ENCODE results near the gene NNAT. TPM values are rescaled to one million over a fixed set of nuclear protein-coding genes. Genes with fewer than 3 reads are reported as not detected.
"Not testable (repeated sequence)": the region's sequence is repeated elsewhere in the genome, so short reads cannot be mapped to it uniquely, and the experiment has no call there.

The NNAT gene
- total RNA-seq, 1 experiment from 2014 or later, result not detected

DNA sequence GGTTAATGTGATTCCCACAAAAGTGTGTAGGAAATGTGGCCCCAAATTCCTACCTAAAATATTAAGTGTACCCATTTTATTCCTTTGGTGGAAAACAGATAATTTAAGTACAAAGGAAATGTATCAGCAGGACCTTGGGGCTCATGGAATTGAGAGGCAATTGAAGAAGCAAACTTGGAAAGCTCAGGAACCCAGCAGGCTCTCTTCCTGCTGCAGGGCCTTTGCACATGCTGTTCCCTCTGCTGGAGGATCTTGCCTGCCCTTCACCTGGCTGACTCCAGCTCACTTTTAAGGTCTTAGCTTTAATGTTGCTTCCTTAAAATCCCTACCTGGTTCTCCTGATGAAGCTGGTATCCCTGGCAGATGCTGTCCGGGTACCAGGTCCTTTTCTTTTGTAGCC, 16.5 kb downstream of the NNAT start:
- Histone ChIP-seq H3K27me3 (ENCODE audit: low read length) (no peaks in the 10 kb centered on the region), H2AFZ (ENCODE audit: low read length) (no peak overlapping the region), H3K4me3 (ENCODE audit: low read length) (no peak overlapping the region), H3K4me2 (ENCODE audit: low read depth, low read length, poor library complexity, severe bottlenecking) (no peak overlapping the region), H3K9ac (ENCODE audit: low read length) (no peak overlapping the region), H3K27ac (ENCODE audit: low read length) (no peak overlapping the region), H3K36me3 (ENCODE audit: insufficient read depth, low read length) (no peaks in the 10 kb centered on the region), H3K9me3 (ENCODE audit: low read length) (no peaks in the 10 kb centered on the region), H3K79me2 (ENCODE audit: low read length) (no peaks in the 10 kb centered on the region), H4K20me1 (ENCODE audit: insufficient read depth, low read depth, low read length) (no peaks in the 10 kb centered on the region), H3K9me2 (replicated peaks; ENCODE audit: insufficient read depth, low read length) (no peaks in the 10 kb centered on the region), H3K4me1 (ENCODE audit: low read length) (peaks cover 6% of the 10 kb centered on the region)
- DNase-seq, result no peak

DNA sequence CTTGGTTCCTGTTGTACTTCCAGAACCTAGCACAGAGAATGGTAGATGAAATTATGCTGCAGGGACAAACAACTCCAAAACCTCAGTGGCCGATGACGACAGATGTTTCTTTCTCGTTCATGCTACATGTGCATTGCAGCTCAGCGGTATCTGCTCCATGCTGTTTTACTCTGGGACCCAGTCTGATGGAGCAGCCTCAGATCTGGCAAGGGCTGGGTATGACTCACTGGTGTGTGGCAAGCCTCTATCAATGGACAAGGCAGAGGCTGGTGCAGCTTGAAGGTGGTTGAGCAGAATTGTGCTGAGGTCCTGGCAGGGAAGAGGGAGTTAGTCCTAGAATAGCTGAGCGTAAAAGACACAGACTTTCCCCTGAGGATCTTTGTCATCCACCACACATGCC, 17.0 kb downstream of the NNAT start:
- Histone ChIP-seq H3K4me2 (ENCODE audit: low read depth, low read length, poor library complexity, severe bottlenecking) (no peak overlapping the region), H3K27me3 (ENCODE audit: low read length) (no peaks in the 10 kb centered on the region), H3K9me2 (replicated peaks; ENCODE audit: insufficient read depth, low read length) (no peaks in the 10 kb centered on the region), H3K27ac (ENCODE audit: low read length) (no peak overlapping the region), H3K36me3 (ENCODE audit: insufficient read depth, low read length) (no peaks in the 10 kb centered on the region), H3K4me1 (ENCODE audit: low read length) (peaks cover 6% of the 10 kb centered on the region), H3K79me2 (ENCODE audit: low read length) (no peaks in the 10 kb centered on the region), H3K9me3 (ENCODE audit: low read length) (no peaks in the 10 kb centered on the region), H3K9ac (ENCODE audit: low read length) (no peak overlapping the region), H2AFZ (ENCODE audit: low read length) (no peak overlapping the region), H3K4me3 (ENCODE audit: low read length) (no peak overlapping the region), H4K20me1 (ENCODE audit: insufficient read depth, low read depth, low read length) (no peaks in the 10 kb centered on the region)
- DNase-seq, result no peak

DNA sequence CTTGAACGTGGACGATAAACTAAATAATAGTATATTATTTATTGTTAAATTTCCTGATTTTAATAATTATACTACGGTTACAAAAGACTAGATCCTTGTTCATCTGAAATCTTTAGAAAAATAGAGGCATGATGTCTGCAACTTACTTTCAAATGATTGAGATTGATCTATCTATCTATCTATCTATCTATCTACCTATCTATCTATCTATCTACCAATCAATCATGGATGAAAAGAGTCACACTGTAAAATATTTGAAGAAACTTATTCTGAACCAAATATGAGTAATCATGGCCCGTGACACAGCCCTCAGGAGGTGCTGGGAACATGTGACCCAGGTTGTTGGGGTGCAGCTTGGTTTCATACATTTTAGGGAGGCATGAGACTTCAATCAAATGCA, 18.4 kb downstream of the NNAT start:
- peaks cover 6% of the 10 kb centered on the region for H3K4me1 ChIP-seq (ENCODE audit: low read length)
- no peaks in the 10 kb centered on the region for H3K36me3 ChIP-seq (ENCODE audit: insufficient read depth, low read length)
- no peak overlapping the region for H3K27ac ChIP-seq (ENCODE audit: low read length)
- H3K4me2 ChIP-seq (ENCODE audit: low read depth, low read length, poor library complexity, severe bottlenecking), result no peak overlapping the region
- DNase-seq, result no peak
- no peak overlapping the region for H3K4me3 ChIP-seq (ENCODE audit: low read length)
- H3K27me3 ChIP-seq (ENCODE audit: low read length), result no peaks in the 10 kb centered on the region
- H3K79me2 ChIP-seq (ENCODE audit: low read length), result no peaks in the 10 kb centered on the region
- H4K20me1 ChIP-seq (ENCODE audit: insufficient read depth, low read depth, low read length), result no peaks in the 10 kb centered on the region
- no peaks in the 10 kb centered on the region for H3K9me3 ChIP-seq (ENCODE audit: low read length)
- no peak overlapping the region for H3K9ac ChIP-seq (ENCODE audit: low read length)
- no peaks in the 10 kb centered on the region for H3K9me2 ChIP-seq (replicated peaks; ENCODE audit: insufficient read depth, low read length)
- no peak overlapping the region for H2AFZ ChIP-seq (ENCODE audit: low read length)

DNA sequence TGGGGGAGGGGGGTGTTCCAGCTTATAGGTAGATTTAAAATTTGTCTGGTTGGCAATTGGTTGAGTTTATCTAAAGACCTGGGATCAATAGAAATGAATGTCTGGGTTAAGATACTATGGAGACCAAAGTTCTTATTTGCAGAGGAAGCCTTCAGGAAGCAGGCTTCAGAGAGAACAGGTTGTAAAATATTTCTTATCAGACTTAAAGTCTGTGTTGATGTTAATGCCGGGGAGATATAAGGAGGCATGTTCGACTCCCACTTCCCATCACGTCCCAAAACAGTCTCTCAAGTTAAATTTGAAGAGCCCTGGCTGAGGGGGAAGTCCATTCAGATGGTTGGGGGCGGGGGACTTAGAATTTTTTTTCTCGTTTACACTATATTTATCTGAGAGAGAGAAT, 19.0 kb downstream of the NNAT start:
- Histone ChIP-seq H3K4me2 (ENCODE audit: low read depth, low read length, poor library complexity, severe bottlenecking) (no peak overlapping the region), H3K79me2 (ENCODE audit: low read length) (no peaks in the 10 kb centered on the region), H4K20me1 (ENCODE audit: insufficient read depth, low read depth, low read length) (no peaks in the 10 kb centered on the region), H3K27me3 (ENCODE audit: low read length) (no peaks in the 10 kb centered on the region), H3K9ac (ENCODE audit: low read length) (no peak overlapping the region), H3K4me3 (ENCODE audit: low read length) (no peak overlapping the region), H3K36me3 (ENCODE audit: insufficient read depth, low read length) (no peaks in the 10 kb centered on the region), H3K9me3 (ENCODE audit: low read length) (no peaks in the 10 kb centered on the region), H3K4me1 (ENCODE audit: low read length) (0 out of 2 replicates have a peak, but pooled peaks cover 3% of the 10 kb centered on the region), H2AFZ (ENCODE audit: low read length) (no peak overlapping the region; the same call in 1 of the 2 replicates), H3K9me2 (replicated peaks; ENCODE audit: insufficient read depth, low read length) (no peaks in the 10 kb centered on the region), H3K27ac (ENCODE audit: low read length) (no peak overlapping the region)
- no peak for DNase-seq

DNA sequence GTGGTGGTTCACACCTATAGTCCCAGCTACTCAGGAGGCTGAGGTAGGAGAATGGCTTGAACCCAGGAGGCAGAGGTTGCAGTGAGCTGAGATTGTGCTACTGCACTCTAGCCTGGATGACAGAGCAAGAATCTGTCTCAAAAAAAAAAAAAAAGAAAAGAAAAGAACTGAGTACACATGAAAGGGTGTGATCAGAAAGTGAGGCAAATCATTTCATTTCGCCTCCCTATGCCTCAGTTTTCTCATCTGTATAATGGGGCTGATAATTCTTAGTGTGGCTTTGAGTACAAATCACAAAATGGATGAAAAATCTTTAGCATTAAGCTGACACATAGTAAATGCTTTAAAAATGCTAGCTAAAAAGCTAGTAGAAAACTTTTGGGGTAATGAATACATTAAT, 19.8 kb downstream of the NNAT start:
- H3K9me3 ChIP-seq (ENCODE audit: low read length); H3K36me3 ChIP-seq (ENCODE audit: insufficient read depth, low read length); H3K4me1 ChIP-seq (ENCODE audit: low read length); H3K9ac ChIP-seq (ENCODE audit: low read length); H3K4me2 ChIP-seq (ENCODE audit: low read depth, low read length, poor library complexity, severe bottlenecking); H3K9me2 ChIP-seq (replicated peaks; ENCODE audit: insufficient read depth, low read length); H2AFZ ChIP-seq (ENCODE audit: low read length); H3K27me3 ChIP-seq (ENCODE audit: low read length); H3K27ac ChIP-seq (ENCODE audit: low read length); H3K4me3 ChIP-seq (ENCODE audit: low read length); H3K79me2 ChIP-seq (ENCODE audit: low read length); DNase-seq; H4K20me1 ChIP-seq (ENCODE audit: insufficient read depth, low read depth, low read length): not testable (repeated sequence)

DNA sequence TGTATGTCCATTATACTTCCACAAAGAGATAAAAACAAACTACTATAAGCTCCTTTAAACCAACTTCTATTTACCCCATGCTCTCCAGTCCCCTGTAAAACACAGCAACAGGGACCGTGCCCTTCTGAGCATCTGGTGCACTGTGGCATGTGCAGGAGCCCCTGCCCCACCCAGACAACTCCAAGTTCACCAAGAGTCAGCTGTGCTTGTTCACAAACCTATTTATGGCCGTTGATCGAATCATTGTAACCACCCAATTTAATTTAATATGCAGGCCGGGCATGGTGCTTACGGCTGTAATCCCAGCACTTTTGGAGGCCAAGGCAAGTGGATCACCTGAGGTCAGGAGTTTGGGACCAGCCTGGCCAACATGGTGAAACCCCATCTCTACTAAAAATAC, 20.3 kb downstream of the NNAT start:
- Histone ChIP-seq H3K79me2 (ENCODE audit: low read length) (no peaks in the 10 kb centered on the region), H3K36me3 (ENCODE audit: insufficient read depth, low read length) (no peaks in the 10 kb centered on the region), H4K20me1 (ENCODE audit: insufficient read depth, low read depth, low read length) (no peaks in the 10 kb centered on the region), H3K27ac (ENCODE audit: low read length) (no peak overlapping the region), H3K9me2 (replicated peaks; ENCODE audit: insufficient read depth, low read length) (no peaks in the 10 kb centered on the region), H3K4me3 (ENCODE audit: low read length) (no peak overlapping the region), H3K9me3 (ENCODE audit: low read length) (no peaks in the 10 kb centered on the region), H3K4me1 (ENCODE audit: low read length) (0 out of 2 replicates have a peak, but pooled peaks cover 3% of the 10 kb centered on the region), H3K27me3 (ENCODE audit: low read length) (no peaks in the 10 kb centered on the region), H3K9ac (ENCODE audit: low read length) (no peak overlapping the region), H3K4me2 (ENCODE audit: low read depth, low read length, poor library complexity, severe bottlenecking) (no peak overlapping the region), H2AFZ (ENCODE audit: low read length) (no peak overlapping the region)
- DNase-seq, result no peak

DNA sequence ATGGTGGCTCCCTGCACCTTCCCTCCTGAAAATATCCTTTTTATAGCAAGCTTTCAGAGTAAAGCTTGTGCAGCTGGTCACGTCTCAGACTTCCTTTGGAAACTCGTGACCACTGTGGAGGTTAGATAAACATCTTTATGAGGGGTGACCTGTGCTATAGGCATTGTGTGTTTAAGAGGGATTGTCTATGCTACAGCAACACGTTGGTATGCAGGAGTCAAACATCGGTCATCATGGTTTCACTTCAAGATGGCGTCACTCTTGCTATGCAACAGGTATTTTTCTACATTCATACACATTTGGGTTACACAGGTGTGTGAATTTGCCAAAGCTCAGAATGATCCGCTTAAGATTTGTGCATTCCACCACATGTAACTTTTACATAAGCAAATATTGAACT, 21.2 kb downstream of the NNAT start:
- Histone ChIP-seq H2AFZ (ENCODE audit: low read length) (peak overlapping the region; percentile 11; the same call in 1 of the 2 replicates), H3K27ac (ENCODE audit: low read length) (no peak overlapping the region), H4K20me1 (ENCODE audit: insufficient read depth, low read depth, low read length) (no peaks in the 10 kb centered on the region), H3K9me3 (ENCODE audit: low read length) (no peaks in the 10 kb centered on the region), H3K4me3 (ENCODE audit: low read length) (no peak overlapping the region), H3K9me2 (replicated peaks; ENCODE audit: insufficient read depth, low read length) (no peaks in the 10 kb centered on the region), H3K9ac (ENCODE audit: low read length) (no peak overlapping the region), H3K79me2 (ENCODE audit: low read length) (no peaks in the 10 kb centered on the region), H3K4me1 (ENCODE audit: low read length) (0 out of 2 replicates have a peak, but pooled peaks cover 3% of the 10 kb centered on the region), H3K27me3 (ENCODE audit: low read length) (no peaks in the 10 kb centered on the region), H3K4me2 (ENCODE audit: low read depth, low read length, poor library complexity, severe bottlenecking) (no peak overlapping the region), H3K36me3 (ENCODE audit: insufficient read depth, low read length) (no peaks in the 10 kb centered on the region)
- DNase-seq, result no peak

DNA sequence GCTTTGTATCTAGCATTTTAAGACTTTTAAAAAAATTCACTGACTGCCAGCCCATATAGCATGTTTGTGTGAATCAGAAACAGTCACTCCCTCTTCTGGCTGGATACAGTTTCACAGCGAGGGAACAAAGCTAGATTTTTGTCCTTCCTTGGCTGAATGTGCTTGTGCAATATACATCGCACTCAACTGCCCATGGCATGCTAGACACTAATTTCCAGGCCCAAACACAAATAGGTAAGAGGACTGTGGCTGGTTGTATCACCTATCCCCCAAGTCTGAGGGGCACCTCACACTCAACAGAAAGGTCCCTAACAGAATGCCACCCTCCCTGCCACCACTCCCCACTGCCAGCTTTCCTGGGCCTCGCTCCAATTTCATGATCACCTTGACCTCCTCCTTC, 22.8 kb downstream of the NNAT start:
- Histone ChIP-seq H3K9ac (ENCODE audit: low read length) (no peak overlapping the region), H4K20me1 (ENCODE audit: insufficient read depth, low read depth, low read length) (no peaks in the 10 kb centered on the region), H3K9me2 (replicated peaks; ENCODE audit: insufficient read depth, low read length) (no peaks in the 10 kb centered on the region), H2AFZ (ENCODE audit: low read length) (no peak overlapping the region), H3K79me2 (ENCODE audit: low read length) (no peaks in the 10 kb centered on the region), H3K4me3 (ENCODE audit: low read length) (no peak overlapping the region), H3K27ac (ENCODE audit: low read length) (no peak overlapping the region), H3K4me1 (ENCODE audit: low read length) (0 out of 2 replicates have a peak, but pooled peaks cover 3% of the 10 kb centered on the region), H3K27me3 (ENCODE audit: low read length) (no peaks in the 10 kb centered on the region), H3K36me3 (ENCODE audit: insufficient read depth, low read length) (no peaks in the 10 kb centered on the region), H3K4me2 (ENCODE audit: low read depth, low read length, poor library complexity, severe bottlenecking) (no peak overlapping the region), H3K9me3 (ENCODE audit: low read length) (no peaks in the 10 kb centered on the region)
- peak; percentile 66 for DNase-seq

DNA sequence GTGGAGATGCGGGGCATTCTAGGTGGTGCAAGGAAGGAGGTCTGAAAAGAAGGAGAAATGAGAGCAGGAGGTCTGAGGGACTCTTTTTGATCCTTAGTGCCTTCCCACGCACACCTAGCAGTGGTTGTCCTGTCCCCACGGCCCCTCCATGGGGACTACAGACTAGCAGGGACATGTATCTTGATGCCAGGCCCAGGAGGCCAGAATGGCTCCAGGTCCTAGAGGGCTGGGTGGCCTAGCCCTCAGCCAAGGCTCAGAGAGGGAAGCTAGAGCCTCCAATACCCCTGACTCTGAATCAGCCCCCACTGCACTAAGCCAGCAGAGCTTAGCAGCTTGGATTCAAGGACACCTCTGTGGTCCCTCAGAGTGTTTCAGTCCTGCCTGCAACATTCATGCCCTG, 23.3 kb downstream of the NNAT start:
- Histone ChIP-seq H3K4me2 (ENCODE audit: low read depth, low read length, poor library complexity, severe bottlenecking) (no peak overlapping the region), H3K4me1 (ENCODE audit: low read length) (0 out of 2 replicates have a peak, but pooled peaks cover 3% of the 10 kb centered on the region), H3K9me2 (replicated peaks; ENCODE audit: insufficient read depth, low read length) (no peaks in the 10 kb centered on the region), H4K20me1 (ENCODE audit: insufficient read depth, low read depth, low read length) (no peaks in the 10 kb centered on the region), H3K4me3 (ENCODE audit: low read length) (no peak overlapping the region), H3K9me3 (ENCODE audit: low read length) (no peaks in the 10 kb centered on the region), H3K27ac (ENCODE audit: low read length) (no peak overlapping the region), H3K9ac (ENCODE audit: low read length) (no peak overlapping the region), H3K79me2 (ENCODE audit: low read length) (no peaks in the 10 kb centered on the region), H2AFZ (ENCODE audit: low read length) (no peak overlapping the region), H3K27me3 (ENCODE audit: low read length) (no peaks in the 10 kb centered on the region), H3K36me3 (ENCODE audit: insufficient read depth, low read length) (no peaks in the 10 kb centered on the region)
- no peak for DNase-seq

Measured in Karpas-422 (cell line).